ENCODE measurements around the gene ETFB. TPM values are rescaled to one million over a fixed set of nuclear protein-coding genes. Genes with fewer than 3 reads are reported as not detected.

ETFB gene
- total and polyA plus RNA-seq, 12 donors, result 220 to 542 (median 359) TPM

DNA sequence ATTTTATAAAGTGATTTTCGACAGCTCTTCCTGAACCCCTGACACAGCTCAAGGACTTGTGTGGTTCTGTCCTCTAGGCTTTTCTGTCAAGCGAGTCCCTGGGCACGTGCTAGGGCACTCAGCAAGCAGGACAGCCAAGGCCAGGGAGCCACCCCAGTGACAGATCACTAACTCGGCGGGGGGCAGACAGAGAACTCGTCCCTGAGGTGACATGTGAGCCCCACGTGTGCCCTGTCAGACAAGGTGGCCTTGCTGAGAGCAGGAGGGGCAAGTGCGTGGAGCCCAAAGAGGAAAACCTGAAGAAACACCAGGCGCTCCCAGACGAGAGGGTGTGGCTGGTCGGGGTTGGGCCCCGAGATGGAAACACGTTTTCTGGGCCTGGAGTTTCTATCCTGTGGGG, 4.9 kb downstream of the ETFB start:
- DNase-seq (no peak), ATAC-seq (no peak)
- H3K4me3 ChIP-seq, result no peak overlapping the region
- H3K27ac ChIP-seq, result peak overlapping the region in 1 of 10 donors; percentile 48
- WGBS, 2 donors, result 77 to 83% methylated on average over 13 of the region's 13 CpGs
- H3K27me3 ChIP-seq, result no peaks in the 10 kb centered on the region
- TF ChIP-seq, protein P1, sequence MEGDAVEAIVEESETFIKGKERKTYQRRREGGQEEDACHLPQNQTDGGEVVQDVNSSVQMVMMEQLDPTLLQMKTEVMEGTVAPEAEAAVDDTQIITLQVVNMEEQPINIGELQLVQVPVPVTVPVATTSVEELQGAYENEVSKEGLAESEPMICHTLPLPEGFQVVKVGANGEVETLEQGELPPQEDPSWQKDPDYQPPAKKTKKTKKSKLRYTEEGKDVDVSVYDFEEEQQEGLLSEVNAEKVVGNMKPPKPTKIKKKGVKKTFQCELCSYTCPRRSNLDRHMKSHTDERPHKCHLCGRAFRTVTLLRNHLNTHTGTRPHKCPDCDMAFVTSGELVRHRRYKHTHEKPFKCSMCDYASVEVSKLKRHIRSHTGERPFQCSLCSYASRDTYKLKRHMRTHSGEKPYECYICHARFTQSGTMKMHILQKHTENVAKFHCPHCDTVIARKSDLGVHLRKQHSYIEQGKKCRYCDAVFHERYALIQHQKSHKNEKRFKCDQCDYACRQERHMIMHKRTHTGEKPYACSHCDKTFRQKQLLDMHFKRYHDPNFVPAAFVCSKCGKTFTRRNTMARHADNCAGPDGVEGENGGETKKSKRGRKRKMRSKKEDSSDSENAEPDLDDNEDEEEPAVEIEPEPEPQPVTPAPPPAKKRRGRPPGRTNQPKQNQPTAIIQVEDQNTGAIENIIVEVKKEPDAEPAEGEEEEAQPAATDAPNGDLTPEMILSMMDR (IDR thresholded peaks at IDR 0.05), result no peak
- intact Hi-C loops (cut with DNase I), result loop anchor here in 1 of 10 donors (10.0 kb wide), 1 partner anchor 256 kb away; the partner anchor contains the start of gene CTU1
- H3K4me1 ChIP-seq, result peaks cover 0 to 33% (median 22%) of the 10 kb centered on the region in 9 donors
- H3K36me3 ChIP-seq, result peaks cover 0 to 9% (median 0%) of the 10 kb centered on the region in 9 donors
- no peaks in the 10 kb centered on the region for H3K9me3 ChIP-seq

DNA sequence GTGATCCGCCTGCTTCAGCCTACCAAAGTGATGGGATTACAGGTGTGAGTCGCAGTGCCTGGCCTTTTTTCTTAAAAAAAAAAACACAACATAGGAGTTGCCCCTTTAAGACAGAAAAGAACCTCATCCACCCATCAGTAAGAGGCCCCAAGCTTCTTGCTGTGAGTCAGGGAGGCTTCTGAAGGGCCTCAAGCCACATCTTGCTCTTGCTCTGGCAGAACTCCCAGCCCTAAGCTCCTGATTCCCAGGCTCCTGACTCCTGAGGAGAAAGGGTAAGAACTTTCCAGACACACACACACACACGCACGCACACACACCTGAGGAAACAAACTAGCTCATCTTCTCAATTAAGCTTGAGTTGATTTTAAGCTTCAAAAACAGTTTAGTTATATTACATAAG, 6.9 kb downstream of the ETFB start:
- intact Hi-C loops (cut with DNase I), result no loop called here
- no peak for DNase-seq
- Histone ChIP-seq H3K27me3 (no peaks in the 10 kb centered on the region), H3K9me3 (no peaks in the 10 kb centered on the region), H3K4me3 (no peak overlapping the region), H3K36me3 (peaks cover 0 to 9% (median 0%) of the 10 kb centered on the region in 9 donors), H3K4me1 (peaks cover 0 to 18% (median 13%) of the 10 kb centered on the region in 9 donors), H3K27ac (no peak overlapping the region)
- TF ChIP-seq, protein P1 (IDR thresholded peaks at IDR 0.05), result no peak
- 95 to 96% methylated on average over 4 of the region's 4 CpGs for WGBS, 2 donors
- no peak for ATAC-seq

DNA sequence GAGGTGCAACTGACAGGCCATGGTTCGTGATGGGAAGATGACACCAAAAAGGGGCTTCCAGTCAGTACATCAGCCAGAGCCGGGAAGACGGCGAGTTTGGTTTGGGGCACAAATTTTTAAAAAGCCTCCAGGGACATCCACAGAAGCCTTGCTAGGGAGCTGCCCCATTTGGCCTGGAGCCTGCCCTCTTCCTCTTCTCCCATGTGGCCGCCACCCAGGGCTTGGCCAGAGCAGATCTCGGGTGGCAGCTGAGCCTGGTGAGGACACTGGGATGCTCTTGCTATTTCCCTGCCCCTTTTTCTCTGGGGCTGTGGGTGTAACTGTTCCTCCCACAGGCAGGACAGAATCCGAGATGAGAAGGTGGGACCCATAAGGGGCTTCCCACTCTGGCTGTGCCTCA, 8.2 kb downstream of the ETFB start:
- WGBS, 2 donors, result 83 to 84% methylated on average over 7 of the region's 7 CpGs
- ATAC-seq (no peak), DNase-seq (no peak)
- peaks cover 0 to 10% (median 0%) of the 10 kb centered on the region in 9 donors for H3K36me3 ChIP-seq
- no peaks in the 10 kb centered on the region for H3K27me3 ChIP-seq
- intact Hi-C loops (cut with DNase I), result no loop called here
- no peak overlapping the region for H3K4me3 ChIP-seq
- H3K9me3 ChIP-seq, result no peaks in the 10 kb centered on the region
- H3K27ac ChIP-seq, result no peak overlapping the region
- peaks cover 0 to 13% (median 4%) of the 10 kb centered on the region in 9 donors for H3K4me1 ChIP-seq
- TF ChIP-seq, protein P1 (IDR thresholded peaks at IDR 0.05), result no peak

DNA sequence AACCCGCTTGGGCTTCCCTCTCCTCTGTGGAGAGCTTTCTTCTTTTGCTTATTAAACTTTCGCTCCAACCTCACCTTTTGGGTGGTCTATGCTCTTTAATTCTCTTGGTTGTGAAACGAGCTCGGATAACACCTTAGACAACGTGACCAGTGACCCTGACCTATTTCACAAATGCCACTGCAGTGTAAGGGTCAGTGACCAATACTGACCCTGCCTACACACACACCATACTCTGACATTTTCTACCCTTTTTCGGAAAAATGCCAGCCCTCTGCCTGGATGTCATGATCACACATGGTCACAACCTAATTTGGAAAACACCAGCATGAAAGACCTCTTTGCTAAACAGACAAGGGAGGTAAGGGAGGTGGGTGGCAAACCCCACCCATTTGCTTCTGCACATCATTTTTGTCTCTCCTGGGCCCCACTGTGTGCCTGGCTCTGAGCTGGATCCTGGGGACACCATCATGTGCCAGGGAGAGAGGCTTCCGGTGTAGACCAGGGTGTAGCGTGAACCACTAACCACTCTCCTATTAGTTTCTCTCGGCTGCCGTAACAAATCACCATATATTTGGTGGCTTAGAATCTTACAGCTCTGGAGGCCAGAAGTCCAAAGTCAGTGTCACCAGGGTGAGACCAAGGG, 9.9 kb downstream of the ETFB start:
- intact Hi-C loops (cut with DNase I), result no loop called here
- TF ChIP-seq, protein P1 (IDR thresholded peaks at IDR 0.05), result no peak
- H3K27me3 ChIP-seq, result no peaks in the 10 kb centered on the region
- H3K4me3 ChIP-seq, result no peak overlapping the region
- ATAC-seq (no peak), DNase-seq (no peak)
- no peaks in the 10 kb centered on the region for H3K9me3 ChIP-seq
- no peak overlapping the region for H3K27ac ChIP-seq
- peaks cover 0 to 27% (median 13%) of the 10 kb centered on the region in 9 donors for H3K36me3 ChIP-seq
- 96 to 97% methylated on average over 10 of the region's 10 CpGs for WGBS, 2 donors
- H3K4me1 ChIP-seq, result peaks cover 0 to 9% (median 0%) of the 10 kb centered on the region in 9 donors
